ENCODE measurements around the gene NSG1. TPM values are rescaled to one million over a fixed set of nuclear protein-coding genes. Genes with fewer than 3 reads are reported as not detected.
"Not testable (repeated sequence)": the region's sequence is repeated elsewhere in the genome, so short reads cannot be mapped to it uniquely, and the experiment has no call there.

Gene NSG1
- total RNA-seq, 1 donor = not detected

- Histone ChIP-seq H3K4me2 (ENCODE audit: insufficient read depth, low read length) (no peak overlapping the region), H3K9me3 (ENCODE audit: low read depth, low read length) (no peaks in the 10 kb centered on the region), H2AFZ (ENCODE audit: low read length) (no peak overlapping the region), H4K20me1 (ENCODE audit: insufficient read depth, low read length) (no peaks in the 10 kb centered on the region), H3K27ac (ENCODE audit: low read depth, low read length) (no peak overlapping the region), H3K4me3 (ENCODE audit: insufficient read depth, low read length) (no peak overlapping the region), H3K4me1 (ENCODE audit: insufficient read depth, low read length) (no peaks in the 10 kb centered on the region), H3K36me3 (ENCODE audit: insufficient read depth, low read length) (peaks cover 44% of the 10 kb centered on the region), H3K27me3 (ENCODE audit: insufficient read depth, low read length) (no peaks in the 10 kb centered on the region), H3K79me2 (ENCODE audit: insufficient read depth, low read length) (no peaks in the 10 kb centered on the region)
- TF ChIP-seq CTCF (IDR thresholded peaks at IDR 0.05; ENCODE audit: extremely low read depth, low read depth, low read length) = no peak
- DNase-seq (ENCODE audit: insufficient read length, low spot score, missing footprints) = no peak
Measured at GRCh38 chr4:4420421-4420820, 33.5 kb downstream of the NSG1 start.

GRCh38 chr4:4421356-4421755 is 34.5 kb downstream of the NSG1 start:
- no peaks in the 10 kb centered on the region for H4K20me1 ChIP-seq (ENCODE audit: insufficient read depth, low read length)
- no peaks in the 10 kb centered on the region for H3K79me2 ChIP-seq (ENCODE audit: insufficient read depth, low read length)
- no peaks in the 10 kb centered on the region for H3K9me3 ChIP-seq (ENCODE audit: low read depth, low read length)
- TF ChIP-seq CTCF (IDR thresholded peaks at IDR 0.05; ENCODE audit: extremely low read depth, low read depth, low read length) = no peak
- H3K4me2 ChIP-seq (ENCODE audit: insufficient read depth, low read length) = no peak overlapping the region
- H3K27me3 ChIP-seq (ENCODE audit: insufficient read depth, low read length) = no peaks in the 10 kb centered on the region
- H3K27ac ChIP-seq (ENCODE audit: low read depth, low read length) = no peak overlapping the region
- no peak for DNase-seq (ENCODE audit: insufficient read length, low spot score, missing footprints)
- H3K4me1 ChIP-seq (ENCODE audit: insufficient read depth, low read length) = no peaks in the 10 kb centered on the region
- H3K36me3 ChIP-seq (ENCODE audit: insufficient read depth, low read length) = peaks cover 44% of the 10 kb centered on the region
- no peak overlapping the region for H2AFZ ChIP-seq (ENCODE audit: low read length)
- H3K4me3 ChIP-seq (ENCODE audit: insufficient read depth, low read length) = no peak overlapping the region

- H3K4me3 ChIP-seq (ENCODE audit: insufficient read depth, low read length); H3K4me1 ChIP-seq (ENCODE audit: insufficient read depth, low read length); H3K27ac ChIP-seq (ENCODE audit: low read depth, low read length); DNase-seq (ENCODE audit: insufficient read length, low spot score, missing footprints); H4K20me1 ChIP-seq (ENCODE audit: insufficient read depth, low read length); H3K4me2 ChIP-seq (ENCODE audit: insufficient read depth, low read length); H3K79me2 ChIP-seq (ENCODE audit: insufficient read depth, low read length); H3K9me3 ChIP-seq (ENCODE audit: low read depth, low read length); H2AFZ ChIP-seq (ENCODE audit: low read length); H3K27me3 ChIP-seq (ENCODE audit: insufficient read depth, low read length): not testable (repeated sequence)
- H3K36me3 ChIP-seq (ENCODE audit: insufficient read depth, low read length) = peaks cover 44% of the 10 kb centered on the region
Measured at GRCh38 chr4:4422117-4422516, 35.2 kb downstream of the NSG1 start.

GRCh38 chr4:4422856-4423499 is 36.1 kb downstream of the NSG1 start:
- no peaks in the 10 kb centered on the region for H3K79me2 ChIP-seq (ENCODE audit: insufficient read depth, low read length)
- H3K4me2 ChIP-seq (ENCODE audit: insufficient read depth, low read length) = no peak overlapping the region
- no peak overlapping the region for H3K4me3 ChIP-seq (ENCODE audit: insufficient read depth, low read length)
- H2AFZ ChIP-seq (ENCODE audit: low read length) = no peak overlapping the region
- H3K4me1 ChIP-seq (ENCODE audit: insufficient read depth, low read length) = no peaks in the 10 kb centered on the region
- H3K36me3 ChIP-seq (ENCODE audit: insufficient read depth, low read length) = peaks cover 47% of the 10 kb centered on the region
- no peaks in the 10 kb centered on the region for H4K20me1 ChIP-seq (ENCODE audit: insufficient read depth, low read length)
- no peak for DNase-seq (ENCODE audit: insufficient read length, low spot score, missing footprints)
- H3K9me3 ChIP-seq (ENCODE audit: low read depth, low read length) = no peaks in the 10 kb centered on the region
- H3K27ac ChIP-seq (ENCODE audit: low read depth, low read length) = no peak overlapping the region
- H3K27me3 ChIP-seq (ENCODE audit: insufficient read depth, low read length) = no peaks in the 10 kb centered on the region
- TF ChIP-seq CTCF (IDR thresholded peaks at IDR 0.05; ENCODE audit: extremely low read depth, low read depth, low read length) = no peak

Measured in osteoblast (primary cell).